HepG2 (cell line): ENCODE data around the gene ARL10. TPM values are rescaled to one million over a fixed set of nuclear protein-coding genes. Genes with fewer than 3 reads are reported as not detected.

Experiments used
- ATRX ChIP-seq: sonication (generic); formaldehyde crosslinking; IDR thresholded peaks from 2 replicates; pipeline ENCODE4 v1.4.0; 2020; ENCODE audit warnings: missing genetic modification reagents, borderline replicate concordance
- CCDC6 ChIP-seq: sonication (generic); formaldehyde crosslinking; IDR thresholded peaks from 2 replicates; pipeline ENCODE4 v1.8.1; 2022; ENCODE audit warnings: mild to moderate bottlenecking, missing genetic modification reagents, moderate library complexity
- RXRB ChIP-seq: IDR thresholded peaks from 2 replicates; pipeline ENCODE4 v1.6.1; 2016; ENCODE audit warnings: borderline replicate concordance, missing genetic modification reagents, missing compliant biosample characterization
- SYNCRIP ChIP-seq: fragments of 200-400 bp; formaldehyde crosslinking; IDR thresholded peaks from 2 replicates; pipeline ENCODE4 v1.6.1; 2018; ENCODE audit warnings: mild to moderate bottlenecking, low read depth, low read length; ENCODE audit not compliant: insufficient read depth
- TOPORS ChIP-seq: sonication (generic); formaldehyde crosslinking; IDR thresholded peaks from 2 replicates; pipeline ENCODE4 v1.8.0; 2023; ENCODE audit warnings: mild to moderate bottlenecking, missing genetic modification reagents
- TRAFD1 ChIP-seq: sonication (generic); formaldehyde crosslinking; IDR thresholded peaks from 2 replicates; pipeline ENCODE4 v1.5.1; 2020; ENCODE audit warnings: missing genetic modification reagents, mild to moderate bottlenecking, borderline replicate concordance
- ZNF329 ChIP-seq: sonication (generic); formaldehyde crosslinking; IDR thresholded peaks from 2 replicates; pipeline ENCODE4 v1.9.0; 2021; ENCODE audit warnings: low read depth, mild to moderate bottlenecking, missing genetic modification reagents
- ZNF33A ChIP-seq: sonication (generic); formaldehyde crosslinking; IDR thresholded peaks from 2 replicates; pipeline ENCODE4 v1.5.1; 2020; ENCODE audit warnings: missing genetic modification reagents, mild to moderate bottlenecking, moderate library complexity, borderline replicate concordance
- ZNF746 ChIP-seq: sonication (generic); formaldehyde crosslinking; IDR thresholded peaks from 2 replicates; pipeline ENCODE4 v1.8.0; 2022; ENCODE audit warnings: mild to moderate bottlenecking, missing genetic modification reagents
- ZNF891 ChIP-seq: sonication (generic); formaldehyde crosslinking; IDR thresholded peaks from 2 replicates; pipeline ENCODE4 v1.5.0; 2020; ENCODE audit warnings: mild to moderate bottlenecking, missing genetic modification reagents
- polyA plus RNA-seq, 8 experiments: library from polyadenylated mRNA; depleted of rRNA in 3 of 8; stranded (reverse) in 7 of 8; unstranded in 1 of 8; fragments of >200 nt; fragmentation: Illumina TruSeq in 4 of 8; extraction: Trizol in 4 of 8; gene quantifications; 2 replicates each; pipeline versions ENCODE4 v1.2.1 to v1.2.3, GENCODE V29; 2011 to 2016; ENCODE audit warnings: low read depth in 4 of 8, missing spikeins in 1 of 8, mixed read lengths in 1 of 8; ENCODE audit not compliant: insufficient read depth in 1 of 8
- total RNA-seq, 5 experiments: library from RNA; depleted of rRNA; stranded (reverse); fragments of >200 nt; fragmentation: Illumina TruSeq; extraction: Trizol; gene quantifications; 2 replicates each; pipeline ENCODE4 v1.2.3, GENCODE V29; 2016; ENCODE audit warnings: low read depth in 1 of 5
- TF ChIP-seq, protein P1 (sequence below): sonication (generic); formaldehyde crosslinking; conservative IDR thresholded peaks from 2 replicates; pipeline ENCODE4 v1.4.0; 2020; ENCODE audit warnings: missing genetic modification reagents
- TF ChIP-seq, protein P2 (sequence below): sonication (generic); formaldehyde crosslinking; IDR thresholded peaks from 2 replicates; pipeline ENCODE4 v1.5.0; 2020; ENCODE audit warnings: missing genetic modification reagents, mild to moderate bottlenecking, borderline replicate concordance
- TF ChIP-seq, protein P3 (sequence below): sonication (generic); formaldehyde crosslinking; IDR thresholded peaks from 2 replicates; pipeline ENCODE4 v1.8.0; 2022; ENCODE audit warnings: mild to moderate bottlenecking, missing genetic modification reagents
- TF ChIP-seq, protein P4 (sequence below): sonication (generic); formaldehyde crosslinking; IDR thresholded peaks from 2 replicates; pipeline ENCODE4 v1.5.0; 2020; ENCODE audit warnings: mild to moderate bottlenecking, missing genetic modification reagents
- TF ChIP-seq, protein P5 (sequence below): sonication (generic); formaldehyde crosslinking; IDR thresholded peaks from 2 replicates; pipeline ENCODE4 v1.4.0; 2020; ENCODE audit warnings: missing genetic modification reagents, mild to moderate bottlenecking, borderline replicate concordance

The ARL10 gene
- total and polyA plus RNA-seq, 2 of the 13 experiments (the other 11 are each of a cell fraction or from before 2014, with no cell fraction given), result 0.18 to 0.50 TPM

- TF ChIP-seq, protein P1, sequence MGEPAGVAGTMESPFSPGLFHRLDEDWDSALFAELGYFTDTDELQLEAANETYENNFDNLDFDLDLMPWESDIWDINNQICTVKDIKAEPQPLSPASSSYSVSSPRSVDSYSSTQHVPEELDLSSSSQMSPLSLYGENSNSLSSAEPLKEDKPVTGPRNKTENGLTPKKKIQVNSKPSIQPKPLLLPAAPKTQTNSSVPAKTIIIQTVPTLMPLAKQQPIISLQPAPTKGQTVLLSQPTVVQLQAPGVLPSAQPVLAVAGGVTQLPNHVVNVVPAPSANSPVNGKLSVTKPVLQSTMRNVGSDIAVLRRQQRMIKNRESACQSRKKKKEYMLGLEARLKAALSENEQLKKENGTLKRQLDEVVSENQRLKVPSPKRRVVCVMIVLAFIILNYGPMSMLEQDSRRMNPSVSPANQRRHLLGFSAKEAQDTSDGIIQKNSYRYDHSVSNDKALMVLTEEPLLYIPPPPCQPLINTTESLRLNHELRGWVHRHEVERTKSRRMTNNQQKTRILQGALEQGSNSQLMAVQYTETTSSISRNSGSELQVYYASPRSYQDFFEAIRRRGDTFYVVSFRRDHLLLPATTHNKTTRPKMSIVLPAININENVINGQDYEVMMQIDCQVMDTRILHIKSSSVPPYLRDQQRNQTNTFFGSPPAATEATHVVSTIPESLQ (CRISPR knock-in tag), result no peak
- TF ChIP-seq CCDC6 (CRISPR knock-in tag), result peak; percentile 99
- TF ChIP-seq ZNF746, result peak; percentile 82; the same call in 1 of the 2 replicates
- TF ChIP-seq ATRX, result no peak
- TF ChIP-seq, protein P2, sequence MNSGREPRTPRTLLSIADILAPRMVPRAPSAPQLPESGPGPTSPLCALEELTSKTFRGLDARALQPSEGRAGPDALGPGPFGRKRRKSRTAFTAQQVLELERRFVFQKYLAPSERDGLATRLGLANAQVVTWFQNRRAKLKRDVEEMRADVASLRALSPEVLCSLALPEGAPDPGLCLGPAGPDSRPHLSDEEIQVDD (CRISPR knock-in tag), result 0 out of 2 replicates have a peak, but pooled peaks have one; percentile 78
- 0 out of 2 replicates have a peak, but pooled peaks have one; percentile 60 for TF ChIP-seq ZNF891
- 0 out of 2 replicates have a peak, but pooled peaks have one; percentile 86 for TF ChIP-seq ZNF329 (CRISPR knock-in tag)
- TF ChIP-seq ZNF33A (CRISPR knock-in tag), result no peak
- no peak for TF ChIP-seq SYNCRIP
- peak; percentile 64; the same call in 1 of the 2 replicates for TF ChIP-seq TOPORS
- no peak for TF ChIP-seq TRAFD1 (CRISPR knock-in tag)
- TF ChIP-seq, protein P3, sequence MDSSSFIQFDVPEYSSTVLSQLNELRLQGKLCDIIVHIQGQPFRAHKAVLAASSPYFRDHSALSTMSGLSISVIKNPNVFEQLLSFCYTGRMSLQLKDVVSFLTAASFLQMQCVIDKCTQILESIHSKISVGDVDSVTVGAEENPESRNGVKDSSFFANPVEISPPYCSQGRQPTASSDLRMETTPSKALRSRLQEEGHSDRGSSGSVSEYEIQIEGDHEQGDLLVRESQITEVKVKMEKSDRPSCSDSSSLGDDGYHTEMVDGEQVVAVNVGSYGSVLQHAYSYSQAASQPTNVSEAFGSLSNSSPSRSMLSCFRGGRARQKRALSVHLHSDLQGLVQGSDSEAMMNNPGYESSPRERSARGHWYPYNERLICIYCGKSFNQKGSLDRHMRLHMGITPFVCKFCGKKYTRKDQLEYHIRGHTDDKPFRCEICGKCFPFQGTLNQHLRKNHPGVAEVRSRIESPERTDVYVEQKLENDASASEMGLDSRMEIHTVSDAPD, result no peak
- TF ChIP-seq, protein P4, sequence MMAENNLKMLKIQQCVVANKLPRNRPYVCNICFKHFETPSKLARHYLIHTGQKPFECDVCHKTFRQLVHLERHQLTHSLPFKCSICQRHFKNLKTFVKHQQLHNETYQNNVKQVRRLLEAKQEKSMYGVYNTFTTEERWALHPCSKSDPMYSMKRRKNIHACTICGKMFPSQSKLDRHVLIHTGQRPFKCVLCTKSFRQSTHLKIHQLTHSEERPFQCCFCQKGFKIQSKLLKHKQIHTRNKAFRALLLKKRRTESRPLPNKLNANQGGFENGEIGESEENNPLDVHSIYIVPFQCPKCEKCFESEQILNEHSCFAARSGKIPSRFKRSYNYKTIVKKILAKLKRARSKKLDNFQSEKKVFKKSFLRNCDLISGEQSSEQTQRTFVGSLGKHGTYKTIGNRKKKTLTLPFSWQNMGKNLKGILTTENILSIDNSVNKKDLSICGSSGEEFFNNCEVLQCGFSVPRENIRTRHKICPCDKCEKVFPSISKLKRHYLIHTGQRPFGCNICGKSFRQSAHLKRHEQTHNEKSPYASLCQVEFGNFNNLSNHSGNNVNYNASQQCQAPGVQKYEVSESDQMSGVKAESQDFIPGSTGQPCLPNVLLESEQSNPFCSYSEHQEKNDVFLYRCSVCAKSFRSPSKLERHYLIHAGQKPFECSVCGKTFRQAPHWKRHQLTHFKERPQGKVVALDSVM, result peak; percentile 73
- TF ChIP-seq RXRB (CRISPR knock-in tag), result 0 out of 2 replicates have a peak, but pooled peaks have one; percentile 26
- TF ChIP-seq, protein P5, sequence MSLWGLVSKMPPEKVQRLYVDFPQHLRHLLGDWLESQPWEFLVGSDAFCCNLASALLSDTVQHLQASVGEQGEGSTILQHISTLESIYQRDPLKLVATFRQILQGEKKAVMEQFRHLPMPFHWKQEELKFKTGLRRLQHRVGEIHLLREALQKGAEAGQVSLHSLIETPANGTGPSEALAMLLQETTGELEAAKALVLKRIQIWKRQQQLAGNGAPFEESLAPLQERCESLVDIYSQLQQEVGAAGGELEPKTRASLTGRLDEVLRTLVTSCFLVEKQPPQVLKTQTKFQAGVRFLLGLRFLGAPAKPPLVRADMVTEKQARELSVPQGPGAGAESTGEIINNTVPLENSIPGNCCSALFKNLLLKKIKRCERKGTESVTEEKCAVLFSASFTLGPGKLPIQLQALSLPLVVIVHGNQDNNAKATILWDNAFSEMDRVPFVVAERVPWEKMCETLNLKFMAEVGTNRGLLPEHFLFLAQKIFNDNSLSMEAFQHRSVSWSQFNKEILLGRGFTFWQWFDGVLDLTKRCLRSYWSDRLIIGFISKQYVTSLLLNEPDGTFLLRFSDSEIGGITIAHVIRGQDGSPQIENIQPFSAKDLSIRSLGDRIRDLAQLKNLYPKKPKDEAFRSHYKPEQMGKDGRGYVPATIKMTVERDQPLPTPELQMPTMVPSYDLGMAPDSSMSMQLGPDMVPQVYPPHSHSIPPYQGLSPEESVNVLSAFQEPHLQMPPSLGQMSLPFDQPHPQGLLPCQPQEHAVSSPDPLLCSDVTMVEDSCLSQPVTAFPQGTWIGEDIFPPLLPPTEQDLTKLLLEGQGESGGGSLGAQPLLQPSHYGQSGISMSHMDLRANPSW (CRISPR knock-in tag), result no peak
Observed at GRCh38 chr5:176415952-176416924, 51.0 kb downstream of the ARL10 start, which contains the start of gene CLTB (continued).
